T-helper 17 cell (primary cell): Measurements from ENCODE around the gene UBR3. TPM values are rescaled to one million over a fixed set of nuclear protein-coding genes. Genes with fewer than 3 reads are reported as not detected.

Experiments
- ATAC-seq: fragments of 150-1000 bp; cut with Tn5 transposase; 2 replicates; pipeline ENCODE4 v1.10.0; 2021; ENCODE audit warnings: mild to moderate bottlenecking, moderate library complexity
- DNase-seq, 3 donors: peaks; one replicate each; pipeline versions ENCODE4 v3.0.0 to v3.0.0-alpha.2; 2020 to 2021
- H3K9me3 ChIP-seq: one replicate; pipeline ENCODE4 v1.7.0; 2013; ENCODE audit warnings: low read length, mild to moderate bottlenecking; ENCODE audit not compliant: control insufficient read depth, poor library complexity, severe bottlenecking
- H3K27ac Mint-ChIP-seq: one replicate; pipeline ENCODE4 v1.8.0; 2022; ENCODE audit warnings: mild to moderate bottlenecking, moderate library complexity, mixed read lengths
- H3K27me3 Mint-ChIP-seq: one replicate; pipeline ENCODE4 v1.8.0; 2022; ENCODE audit warnings: mixed read lengths
- H3K36me3 Mint-ChIP-seq: one replicate; pipeline ENCODE4 v1.8.0; 2022; ENCODE audit warnings: low read depth, mixed read lengths
- H3K4me1 Mint-ChIP-seq: one replicate; pipeline ENCODE4 v1.8.0; 2022; ENCODE audit warnings: mild to moderate bottlenecking, mixed read lengths
- H3K4me3 Mint-ChIP-seq: one replicate; pipeline ENCODE4 v1.8.0; 2022; ENCODE audit warnings: mild to moderate bottlenecking, moderate library complexity, mixed read lengths
- total RNA-seq, 4 donors: library from RNA in 2 of 4; stranded (reverse) in 2 of 4; gene quantifications; one replicate each; pipeline ENCODE4 v1.2.3 and lab custom pipeline; 2022 to 2026

The UBR3 gene
- total RNA-seq, 2 donors from 2014 or later = 33.6 to 34.9 TPM

GRCh38 chr2:169980643-169981042, 153.4 kb downstream of the UBR3 start:
- no peak overlapping the region for H3K27ac Mint-ChIP-seq
- no peaks in the 10 kb centered on the region for H3K27me3 Mint-ChIP-seq
- no peaks in the 10 kb centered on the region for H3K9me3 ChIP-seq
- no peak overlapping the region for H3K4me3 Mint-ChIP-seq
- H3K4me1 Mint-ChIP-seq = peaks cover 7% of the 10 kb centered on the region
- DNase-seq (no peak), ATAC-seq (no peak)
- peaks cover 7% of the 10 kb centered on the region for H3K36me3 Mint-ChIP-seq

- no peaks in the 10 kb centered on the region for H3K27me3 Mint-ChIP-seq
- no peak overlapping the region for H3K4me3 Mint-ChIP-seq
- DNase-seq (no peak), ATAC-seq (no peak)
- peaks cover 7% of the 10 kb centered on the region for H3K4me1 Mint-ChIP-seq
- peaks cover 3% of the 10 kb centered on the region for H3K36me3 Mint-ChIP-seq
- H3K9me3 ChIP-seq = no peaks in the 10 kb centered on the region
- H3K27ac Mint-ChIP-seq = no peak overlapping the region
These were observed 155.7 kb downstream of the UBR3 start for GRCh38 chr2:169982929-169983328.

- ATAC-seq (no peak), DNase-seq (no peak)
- Mint-ChIP-seq H3K4me1 (peaks cover 7% of the 10 kb centered on the region), H3K27ac (no peak overlapping the region), H3K36me3 (peaks cover 3% of the 10 kb centered on the region), H3K4me3 (no peak overlapping the region), H3K27me3 (no peaks in the 10 kb centered on the region)
- H3K9me3 ChIP-seq = no peaks in the 10 kb centered on the region
These were observed 156.3 kb downstream of the UBR3 start for GRCh38 chr2:169983506-169983905.

GRCh38 chr2:169984145-169984544, 156.9 kb downstream of the UBR3 start:
- no peaks in the 10 kb centered on the region for H3K9me3 ChIP-seq
- no peak for ATAC-seq
- no peak overlapping the region for H3K27ac Mint-ChIP-seq
- H3K4me1 Mint-ChIP-seq = peaks cover 7% of the 10 kb centered on the region
- no peak for DNase-seq
- H3K27me3 Mint-ChIP-seq = no peaks in the 10 kb centered on the region
- no peak overlapping the region for H3K4me3 Mint-ChIP-seq
- peaks cover 3% of the 10 kb centered on the region for H3K36me3 Mint-ChIP-seq

- ATAC-seq (no peak), DNase-seq (no peak)
- Mint-ChIP-seq H3K27me3 (no peaks in the 10 kb centered on the region), H3K36me3 (peaks cover 4% of the 10 kb centered on the region), H3K4me3 (no peak overlapping the region), H3K27ac (no peak overlapping the region), H3K4me1 (peaks cover 4% of the 10 kb centered on the region)
- H3K9me3 ChIP-seq = no peaks in the 10 kb centered on the region
These were observed 167.5 kb downstream of the UBR3 start for GRCh38 chr2:169994752-169995151.

- no peak for DNase-seq
- Mint-ChIP-seq H3K36me3 (peaks cover 14% of the 10 kb centered on the region), H3K4me1 (peaks cover 14% of the 10 kb centered on the region), H3K4me3 (no peak overlapping the region), H3K27me3 (no peaks in the 10 kb centered on the region), H3K27ac (peak overlapping the region; percentile 29)
- no peaks in the 10 kb centered on the region for H3K9me3 ChIP-seq
- no peak for ATAC-seq
These were observed 170.1 kb downstream of the UBR3 start for GRCh38 chr2:169997140-169997887.

GRCh38 chr2:169999054-169999453, 171.8 kb downstream of the UBR3 start:
- Mint-ChIP-seq H3K36me3 (peaks cover 28% of the 10 kb centered on the region), H3K4me3 (no peak overlapping the region), H3K4me1 (peaks cover 22% of the 10 kb centered on the region), H3K27me3 (no peaks in the 10 kb centered on the region), H3K27ac (no peak overlapping the region)
- DNase-seq (no peak), ATAC-seq (no peak)
- no peaks in the 10 kb centered on the region for H3K9me3 ChIP-seq

- Mint-ChIP-seq H3K36me3 (peaks cover 38% of the 10 kb centered on the region), H3K4me1 (peaks cover 28% of the 10 kb centered on the region), H3K27ac (peak overlapping the region; percentile 16), H3K4me3 (no peak overlapping the region), H3K27me3 (no peaks in the 10 kb centered on the region)
- DNase-seq (no peak), ATAC-seq (no peak)
- no peaks in the 10 kb centered on the region for H3K9me3 ChIP-seq
These were observed 174.8 kb downstream of the UBR3 start for GRCh38 chr2:170002096-170002495.

- Mint-ChIP-seq H3K36me3 (peaks cover 31% of the 10 kb centered on the region), H3K4me3 (no peak overlapping the region), H3K27me3 (no peaks in the 10 kb centered on the region), H3K27ac (peak overlapping the region; percentile 3), H3K4me1 (peaks cover 23% of the 10 kb centered on the region)
- DNase-seq (no peak), ATAC-seq (no peak)
- no peaks in the 10 kb centered on the region for H3K9me3 ChIP-seq
These were observed 178.4 kb downstream of the UBR3 start for GRCh38 chr2:170005702-170006101.

GRCh38 chr2:170006587-170007325, 179.5 kb downstream of the UBR3 start:
- H3K9me3 ChIP-seq = no peaks in the 10 kb centered on the region
- DNase-seq (no peak), ATAC-seq (no peak)
- Mint-ChIP-seq H3K27me3 (no peaks in the 10 kb centered on the region), H3K27ac (peak overlapping the region; percentile 3), H3K36me3 (peaks cover 30% of the 10 kb centered on the region), H3K4me3 (no peak overlapping the region), H3K4me1 (peaks cover 22% of the 10 kb centered on the region)

- no peak for DNase-seq
- H3K9me3 ChIP-seq = no peaks in the 10 kb centered on the region
- H3K27me3 Mint-ChIP-seq = no peaks in the 10 kb centered on the region
- H3K36me3 Mint-ChIP-seq = peaks cover 12% of the 10 kb centered on the region
- no peak overlapping the region for H3K27ac Mint-ChIP-seq
- H3K4me1 Mint-ChIP-seq = peaks cover 9% of the 10 kb centered on the region
- H3K4me3 Mint-ChIP-seq = no peak overlapping the region
- ATAC-seq = no peak
These were observed 182.0 kb downstream of the UBR3 start for GRCh38 chr2:170009209-170009608.

GRCh38 chr2:170012773-170013172, 185.5 kb downstream of the UBR3 start:
- no peak overlapping the region for H3K27ac Mint-ChIP-seq
- no peak for ATAC-seq
- no peak for DNase-seq
- peaks cover 3% of the 10 kb centered on the region for H3K4me1 Mint-ChIP-seq
- no peaks in the 10 kb centered on the region for H3K9me3 ChIP-seq
- H3K4me3 Mint-ChIP-seq = no peak overlapping the region
- H3K27me3 Mint-ChIP-seq = no peaks in the 10 kb centered on the region
- H3K36me3 Mint-ChIP-seq = peaks cover 4% of the 10 kb centered on the region

GRCh38 chr2:170013802-170014551, 186.7 kb downstream of the UBR3 start:
- H3K4me1 Mint-ChIP-seq = peaks cover 6% of the 10 kb centered on the region
- H3K4me3 Mint-ChIP-seq = no peak overlapping the region
- H3K27me3 Mint-ChIP-seq = no peaks in the 10 kb centered on the region

More at GRCh38 chr2:170013802-170014551, 186.7 kb downstream of the UBR3 start:
- H3K27ac Mint-ChIP-seq = no peak overlapping the region
- H3K9me3 ChIP-seq = no peaks in the 10 kb centered on the region
- peaks cover 8% of the 10 kb centered on the region for H3K36me3 Mint-ChIP-seq
- no peak for DNase-seq
- ATAC-seq = no peak
